Activated T-cell treated with anti-CD3 and anti-CD28 coated beads, Interleukin-2, amount 50 U/mL, for 24 hours (primary cell): ENCODE measurements around the gene CTNNA3.

Experiments
- DNase-seq: peaks from one replicate; pipeline ENCODE4 v3.0.0-alpha.2; 2020
- H3K27ac Mint-ChIP-seq: 2 replicates; pipeline ENCODE4 v1.8.0; 2020; ENCODE audit warnings: mild to moderate bottlenecking, mixed read lengths
- H3K27me3 Mint-ChIP-seq: 2 replicates; pipeline ENCODE4 v1.8.0; 2020; ENCODE audit warnings: mixed read lengths
- H3K36me3 Mint-ChIP-seq: 2 replicates; pipeline ENCODE4 v1.8.0; 2020; ENCODE audit warnings: low read depth, mixed read lengths
- H3K4me1 Mint-ChIP-seq: 2 replicates; pipeline ENCODE4 v1.8.0; 2020; ENCODE audit warnings: low read depth, mixed read lengths
- H3K4me3 Mint-ChIP-seq: 2 replicates; pipeline ENCODE4 v1.8.0; 2020; ENCODE audit warnings: mild to moderate bottlenecking, moderate library complexity, mixed read lengths
- H3K9me3 Mint-ChIP-seq: 2 replicates; pipeline ENCODE4 v1.8.0; 2020; ENCODE audit warnings: mixed read lengths

The CTNNA3 gene

GRCh38 chr10:67327626-67328535 is 368.1 kb downstream of the CTNNA3 start:
- Mint-ChIP-seq H3K4me3 (no peak overlapping the region), H3K36me3 (no peaks in the 10 kb centered on the region), H3K9me3 (peaks cover 25% of the 10 kb centered on the region), H3K27me3 (no peaks in the 10 kb centered on the region), H3K4me1 (no peaks in the 10 kb centered on the region), H3K27ac (no peak overlapping the region)
- DNase-seq: no peak

- no peaks in the 10 kb centered on the region for H3K36me3 Mint-ChIP-seq
- H3K4me1 Mint-ChIP-seq: no peaks in the 10 kb centered on the region
- H3K27ac Mint-ChIP-seq: no peak overlapping the region
- no peaks in the 10 kb centered on the region for H3K27me3 Mint-ChIP-seq
- H3K4me3 Mint-ChIP-seq: no peak overlapping the region
- peaks cover 16% of the 10 kb centered on the region for H3K9me3 Mint-ChIP-seq
- DNase-seq: no peak
Observed at GRCh38 chr10:67319976-67320375, 376.0 kb downstream of the CTNNA3 start.

GRCh38 chr10:67308912-67309311 is 387.1 kb downstream of the CTNNA3 start:
- no peak for DNase-seq
- no peaks in the 10 kb centered on the region for H3K4me1 Mint-ChIP-seq
- H3K36me3 Mint-ChIP-seq: no peaks in the 10 kb centered on the region
- H3K27ac Mint-ChIP-seq: no peak overlapping the region
- peaks cover 8% of the 10 kb centered on the region for H3K9me3 Mint-ChIP-seq
- no peaks in the 10 kb centered on the region for H3K27me3 Mint-ChIP-seq
- H3K4me3 Mint-ChIP-seq: no peak overlapping the region

DNA sequence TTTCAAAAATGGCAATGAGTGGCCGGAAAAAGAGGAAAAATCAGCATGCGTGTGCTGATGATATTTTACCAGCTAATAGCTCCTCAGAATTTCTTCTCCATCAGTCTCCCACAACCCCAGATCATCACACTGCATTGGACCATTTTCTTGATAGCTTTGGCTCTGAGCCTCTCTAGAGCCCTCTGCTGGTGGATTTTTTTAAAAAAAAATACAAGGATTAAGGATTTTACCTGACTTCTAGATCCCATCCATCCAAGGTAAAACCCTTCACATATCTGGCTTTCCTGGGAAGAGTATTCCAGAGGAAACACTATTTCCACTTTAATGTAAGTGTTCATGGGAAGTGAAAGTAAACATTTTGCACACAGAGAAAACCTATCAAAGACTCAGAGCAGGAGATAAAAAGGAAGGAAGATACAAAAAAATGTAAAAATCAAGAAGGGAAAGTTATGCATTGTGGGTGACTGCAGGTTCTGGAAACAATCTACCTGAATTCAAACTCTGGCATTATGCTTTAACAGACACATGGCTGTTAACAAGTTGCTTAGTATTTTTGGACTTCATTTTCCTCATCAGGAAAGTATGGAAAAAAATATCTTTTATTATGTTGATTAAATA is 389.3 kb downstream of the CTNNA3 start:
- Mint-ChIP-seq H3K27ac (no peak overlapping the region), H3K36me3 (no peaks in the 10 kb centered on the region), H3K9me3 (peaks cover 13% of the 10 kb centered on the region), H3K4me1 (no peaks in the 10 kb centered on the region), H3K4me3 (no peak overlapping the region), H3K27me3 (no peaks in the 10 kb centered on the region)
- no peak for DNase-seq

- no peak for DNase-seq
- no peaks in the 10 kb centered on the region for H3K27me3 Mint-ChIP-seq
- H3K4me3 Mint-ChIP-seq: no peak overlapping the region
- no peaks in the 10 kb centered on the region for H3K4me1 Mint-ChIP-seq
- peaks cover 6% of the 10 kb centered on the region for H3K9me3 Mint-ChIP-seq
- H3K27ac Mint-ChIP-seq: no peak overlapping the region
- no peaks in the 10 kb centered on the region for H3K36me3 Mint-ChIP-seq
Observed at GRCh38 chr10:67302701-67303100, 393.3 kb downstream of the CTNNA3 start.

GRCh38 chr10:67299761-67300160 is 396.2 kb downstream of the CTNNA3 start:
- Mint-ChIP-seq H3K9me3 (peaks cover 6% of the 10 kb centered on the region), H3K27ac (no peak overlapping the region), H3K4me3 (no peak overlapping the region), H3K36me3 (no peaks in the 10 kb centered on the region), H3K4me1 (no peaks in the 10 kb centered on the region), H3K27me3 (no peaks in the 10 kb centered on the region)
- DNase-seq: no peak

- Mint-ChIP-seq H3K36me3 (no peaks in the 10 kb centered on the region), H3K27ac (no peak overlapping the region), H3K4me3 (no peak overlapping the region), H3K4me1 (no peaks in the 10 kb centered on the region), H3K27me3 (no peaks in the 10 kb centered on the region), H3K9me3 (peaks cover 6% of the 10 kb centered on the region)
- no peak for DNase-seq
Observed at GRCh38 chr10:67297637-67298181, 398.3 kb downstream of the CTNNA3 start.

DNA sequence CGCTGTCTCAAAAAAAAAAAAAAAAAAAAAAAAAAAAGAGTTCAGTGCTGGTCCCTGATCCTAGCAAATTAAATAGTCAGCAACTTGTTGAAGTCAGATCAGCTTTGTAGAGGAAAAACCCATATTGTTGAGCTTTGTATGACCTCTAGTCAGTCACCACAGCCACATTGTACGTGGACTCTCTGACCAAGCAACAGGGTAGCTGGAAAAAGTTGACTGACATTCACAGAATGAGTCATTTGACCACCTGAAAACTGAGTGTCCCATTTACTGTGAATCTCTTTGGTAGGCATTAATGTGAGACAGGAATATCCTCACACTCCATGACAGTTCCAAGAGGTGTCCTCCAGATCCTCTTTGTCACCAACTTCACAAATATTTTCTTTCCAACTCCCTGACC is 399.1 kb downstream of the CTNNA3 start:
- no peak overlapping the region for H3K27ac Mint-ChIP-seq
- no peak overlapping the region for H3K4me3 Mint-ChIP-seq
- H3K4me1 Mint-ChIP-seq: no peaks in the 10 kb centered on the region
- DNase-seq: no peak
- H3K36me3 Mint-ChIP-seq: no peaks in the 10 kb centered on the region
- H3K27me3 Mint-ChIP-seq: no peaks in the 10 kb centered on the region
- peaks cover 2% of the 10 kb centered on the region for H3K9me3 Mint-ChIP-seq

- no peaks in the 10 kb centered on the region for H3K9me3 Mint-ChIP-seq
- H3K4me1 Mint-ChIP-seq: no peaks in the 10 kb centered on the region
- H3K27ac Mint-ChIP-seq: no peak overlapping the region
- H3K4me3 Mint-ChIP-seq: no peak overlapping the region
- H3K36me3 Mint-ChIP-seq: no peaks in the 10 kb centered on the region
- H3K27me3 Mint-ChIP-seq: no peaks in the 10 kb centered on the region
- DNase-seq: no peak
Observed at GRCh38 chr10:67288688-67289410, 407.1 kb downstream of the CTNNA3 start.

GRCh38 chr10:67284589-67284988 is 411.4 kb downstream of the CTNNA3 start:
- no peak for DNase-seq
- Mint-ChIP-seq H3K27ac (no peak overlapping the region), H3K36me3 (no peaks in the 10 kb centered on the region), H3K4me3 (no peak overlapping the region), H3K4me1 (no peaks in the 10 kb centered on the region), H3K9me3 (peaks cover 3% of the 10 kb centered on the region), H3K27me3 (no peaks in the 10 kb centered on the region)

DNA sequence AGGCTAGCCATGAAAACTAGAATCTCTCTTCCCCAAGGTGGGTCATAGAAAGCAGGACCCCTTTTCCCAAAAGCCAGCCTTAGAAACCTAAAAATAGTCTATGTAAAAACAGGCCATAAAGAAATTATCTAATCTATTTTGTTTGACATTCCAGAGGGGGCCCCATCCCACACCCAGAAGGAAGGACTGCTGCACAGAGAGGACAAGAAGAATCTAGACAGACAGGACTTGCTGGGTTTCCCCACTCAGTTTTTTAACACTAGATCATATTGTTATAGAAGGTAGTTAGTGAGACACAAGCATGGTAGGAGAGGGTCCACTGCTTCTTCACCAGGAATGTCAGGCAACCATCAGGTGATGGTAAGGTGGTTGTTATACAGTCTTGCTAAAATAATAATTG is 413.1 kb downstream of the CTNNA3 start:
- H3K36me3 Mint-ChIP-seq: no peaks in the 10 kb centered on the region
- peaks cover 3% of the 10 kb centered on the region for H3K9me3 Mint-ChIP-seq
- no peak overlapping the region for H3K4me3 Mint-ChIP-seq
- H3K27me3 Mint-ChIP-seq: no peaks in the 10 kb centered on the region
- no peak overlapping the region for H3K27ac Mint-ChIP-seq
- no peaks in the 10 kb centered on the region for H3K4me1 Mint-ChIP-seq
- DNase-seq: no peak

DNA sequence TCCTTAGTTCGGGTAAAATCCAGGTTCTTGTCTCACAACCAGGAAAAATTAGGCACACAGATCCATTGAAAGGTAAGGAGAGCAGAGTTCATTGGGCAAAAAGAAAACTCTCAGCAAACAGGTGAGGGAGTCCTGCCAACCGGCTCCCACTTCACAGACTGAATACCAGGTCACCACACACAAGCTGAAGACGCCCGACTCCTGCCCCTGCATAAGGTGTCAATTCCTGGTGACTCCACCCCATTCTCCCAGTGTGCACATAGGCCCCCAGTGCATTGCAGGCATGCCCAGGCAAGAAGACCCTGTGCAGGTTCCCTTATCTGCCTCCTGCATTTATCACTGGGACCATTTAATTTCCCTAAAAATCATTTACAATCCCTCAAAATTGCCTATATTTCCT is 415.6 kb downstream of the CTNNA3 start:
- Mint-ChIP-seq H3K4me1 (no peaks in the 10 kb centered on the region), H3K36me3 (no peaks in the 10 kb centered on the region), H3K4me3 (no peak overlapping the region)

DNA sequence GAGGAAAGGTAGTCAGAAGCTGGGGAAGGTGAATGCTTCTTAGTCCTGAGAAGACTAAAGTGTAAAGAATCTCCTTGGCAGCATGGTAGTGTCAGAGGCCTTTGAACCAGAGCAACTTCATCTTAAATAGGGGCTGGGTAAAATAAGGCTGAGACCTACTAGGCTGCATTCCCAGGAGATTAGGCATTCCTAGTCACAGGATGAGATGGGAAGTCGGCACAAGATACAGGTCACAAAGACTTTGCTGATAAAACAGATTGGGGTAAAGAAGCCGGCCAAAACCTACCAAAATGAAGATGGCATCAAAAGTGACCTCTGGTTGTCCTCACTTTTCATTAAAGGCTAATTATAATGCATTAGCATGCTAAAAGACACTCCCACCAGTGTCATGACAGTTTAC is 418.6 kb downstream of the CTNNA3 start:
- no peak for DNase-seq
- Mint-ChIP-seq H3K9me3 (no peaks in the 10 kb centered on the region), H3K4me3 (no peak overlapping the region), H3K36me3 (no peaks in the 10 kb centered on the region), H3K27ac (no peak overlapping the region), H3K4me1 (no peaks in the 10 kb centered on the region), H3K27me3 (no peaks in the 10 kb centered on the region)

More for the DNA sequence above, 415.6 kb downstream of the CTNNA3 start:
- DNase-seq: no peak
- no peaks in the 10 kb centered on the region for H3K27me3 Mint-ChIP-seq
- no peak overlapping the region for H3K27ac Mint-ChIP-seq
- peaks cover 3% of the 10 kb centered on the region for H3K9me3 Mint-ChIP-seq

DNA sequence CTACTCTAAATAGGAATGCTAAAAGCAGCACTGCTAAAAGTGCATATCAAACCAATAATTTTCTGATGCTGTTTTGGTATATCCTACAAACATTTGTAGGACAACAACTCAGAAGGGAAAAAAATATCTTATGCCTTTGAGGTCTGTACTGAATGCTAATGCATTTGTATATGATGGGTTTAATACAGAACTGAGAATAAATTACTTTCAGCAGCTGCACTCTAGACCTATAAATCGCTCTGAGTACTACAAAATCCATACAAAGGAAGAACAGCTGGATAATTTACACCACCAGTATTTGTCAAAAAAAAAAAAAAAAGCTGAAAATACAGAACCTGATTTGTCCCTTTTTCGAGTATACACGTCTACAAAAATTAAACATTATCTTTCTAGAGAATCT is 426.2 kb downstream of the CTNNA3 start:
- Mint-ChIP-seq H3K9me3 (no peaks in the 10 kb centered on the region), H3K27ac (no peak overlapping the region), H3K27me3 (no peaks in the 10 kb centered on the region), H3K4me3 (no peak overlapping the region), H3K4me1 (no peaks in the 10 kb centered on the region), H3K36me3 (no peaks in the 10 kb centered on the region)
- DNase-seq: no peak
